Tibial artery (tissue), 4 donors: Measurements from ENCODE around the gene SAMD4B.
"Not testable (repeated sequence)": the region's sequence is repeated elsewhere in the genome, so short reads cannot be mapped to it uniquely, and the experiment has no call there.

Experiments used
- DNase-seq, 2 donors: peaks; one replicate each; pipeline ENCODE4 v3.0.0-alpha.2; 2019
- H3K27ac ChIP-seq, 2 donors: fragments of 200-600 bp; sonication (generic) in 1 of 2; 1 replicate in 1 of 2; 2 replicates in 1 of 2; pipeline ENCODE4 v1.5.1; 2018 to 2019; ENCODE audit warnings: mild to moderate bottlenecking in 1 of 2
- H3K27me3 ChIP-seq, 2 donors: fragments of 200-600 bp; sonication (generic) in 1 of 2; one replicate each; pipeline versions ENCODE4 v1.5.1 to v1.6.0; 2016 to 2019
- H3K36me3 ChIP-seq, 3 donors: fragments of 200-600 bp; sonication (generic) in 2 of 3; one replicate each; pipeline ENCODE4 v1.5.1; 2016 to 2019; ENCODE audit warnings: mild to moderate bottlenecking in 2 of 3
- H3K4me1 ChIP-seq, 4 donors: fragments of 200-600 bp; sonication (generic) in 2 of 4; 1 replicate in 3 of 4; 2 replicates in 1 of 4; pipeline ENCODE4 v1.5.1; 2016 to 2019
- H3K4me3 ChIP-seq, 2 donors: fragments of 200-600 bp; sonication (generic) in 1 of 2; 1 replicate in 1 of 2; 2 replicates in 1 of 2; pipeline ENCODE4 v1.5.1; 2018 to 2019; ENCODE audit warnings: mild to moderate bottlenecking in 2 of 2
- H3K9me3 ChIP-seq, 3 donors: fragments of 200-600 bp; sonication (generic) in 1 of 3; one replicate each; pipeline ENCODE4 v1.5.1; 2016 to 2019
- CTCF ChIP-seq, 2 experiments: fragments of 200-600 bp in 1 of 2; fragments of 450-650 bp in 1 of 2; IDR thresholded peaks; one replicate each; pipeline ENCODE4 v1.5.1; 2017 to 2019; ENCODE audit warnings: antibody characterized with exemption in 2 of 2, mild to moderate bottlenecking in 1 of 2, moderate library complexity in 1 of 2
- intact Hi-C: fragments of 100-400 bp; cut with DNase I; formaldehyde crosslinking; loops from one replicate; pipeline ENCODE4 v1.15.0; 2023; ENCODE audit warnings: low total_unique reads

Gene SAMD4B

GRCh38 chr19:39327363-39328045, 14.7 kb upstream of the SAMD4B start:
- H3K27ac ChIP-seq: no peak overlapping the region
- DNase-seq: no peak
- no peak for TF ChIP-seq CTCF (IDR thresholded peaks at IDR 0.05)
- no peaks in the 10 kb centered on the region for H3K4me1 ChIP-seq
- no peaks in the 10 kb centered on the region for H3K9me3 ChIP-seq
- H3K36me3 ChIP-seq: no peaks in the 10 kb centered on the region
- peaks cover 0 to 25% of the 10 kb centered on the region in 2 donors for H3K27me3 ChIP-seq
- intact Hi-C loops: loop anchor here (2.0 to 10.0 kb wide), 2 partner anchors 207 to 353 kb away; partner anchors contain the start of gene FBXO17
- no peak overlapping the region for H3K4me3 ChIP-seq

- H3K4me3 ChIP-seq: no peak overlapping the region
- H3K9me3 ChIP-seq: no peaks in the 10 kb centered on the region
- H3K27me3 ChIP-seq: peaks cover 0 to 25% of the 10 kb centered on the region in 2 donors
- intact Hi-C loops: loop anchor here (10.0 kb wide), 1 partner anchor 353 kb away; the partner anchor contains the start of gene FBXO17
- peak; percentile 83 to 84 for DNase-seq
- TF ChIP-seq CTCF (IDR thresholded peaks at IDR 0.05): peak; percentile 90 to 95
- no peaks in the 10 kb centered on the region for H3K4me1 ChIP-seq
- no peak overlapping the region for H3K27ac ChIP-seq
- H3K36me3 ChIP-seq: no peaks in the 10 kb centered on the region
Observed at GRCh38 chr19:39328046-39328705, 14.0 kb upstream of the SAMD4B start.

GRCh38 chr19:39329948-39330347, 12.3 kb upstream of the SAMD4B start:
- no peak for DNase-seq
- TF ChIP-seq CTCF (IDR thresholded peaks at IDR 0.05): no peak
- Histone ChIP-seq H3K4me3 (no peak overlapping the region), H3K4me1 (no peaks in the 10 kb centered on the region), H3K9me3 (no peaks in the 10 kb centered on the region), H3K27me3 (peaks cover 0 to 24% of the 10 kb centered on the region in 2 donors), H3K27ac (no peak overlapping the region), H3K36me3 (no peaks in the 10 kb centered on the region)
- intact Hi-C loops: loop anchor here (10.0 kb wide), 1 partner anchor 355 kb away; the partner anchor contains the start of gene FBXO17

GRCh38 chr19:39332293-39332692, 9.9 kb upstream of the SAMD4B start:
- Histone ChIP-seq H3K27ac (no peak overlapping the region), H3K9me3 (no peaks in the 10 kb centered on the region), H3K27me3 (peaks cover 0 to 23% of the 10 kb centered on the region in 2 donors), H3K4me1 (no peaks in the 10 kb centered on the region), H3K36me3 (no peaks in the 10 kb centered on the region), H3K4me3 (no peak overlapping the region)
- DNase-seq: no peak
- intact Hi-C loops: no loop called here
- no peak for TF ChIP-seq CTCF (IDR thresholded peaks at IDR 0.05)

- H3K36me3 ChIP-seq, H3K4me3 ChIP-seq, intact Hi-C loops, H3K9me3 ChIP-seq, DNase-seq, H3K27ac ChIP-seq, H3K4me1 ChIP-seq: not testable (repeated sequence)
- H3K27me3 ChIP-seq: peaks cover 0 to 19% of the 10 kb centered on the region in 2 donors
Observed at GRCh38 chr19:39332738-39333137, 9.5 kb upstream of the SAMD4B start.

- H3K36me3 ChIP-seq: no peaks in the 10 kb centered on the region
- no peak overlapping the region for H3K27ac ChIP-seq
- H3K4me1 ChIP-seq: no peaks in the 10 kb centered on the region
Observed at GRCh38 chr19:39333507-39333906, 8.7 kb upstream of the SAMD4B start.

More at GRCh38 chr19:39333507-39333906, 8.7 kb upstream of the SAMD4B start:
- TF ChIP-seq CTCF (IDR thresholded peaks at IDR 0.05): no peak
- no peak for DNase-seq
- Histone ChIP-seq H3K4me3 (no peak overlapping the region), H3K9me3 (no peaks in the 10 kb centered on the region), H3K27me3 (peaks cover 0 to 17% of the 10 kb centered on the region in 2 donors)
- intact Hi-C loops: no loop called here
